Placental epithelial cell (primary cell): Measurements from ENCODE around the gene OR10S1. TPM values are rescaled to one million over a fixed set of nuclear protein-coding genes. Genes with fewer than 3 reads are reported as not detected.

ENCODE experiments used
- total RNA-seq: library from RNA; depleted of rRNA; stranded (reverse); fragments of >200 nt; gene quantifications from 2 replicates; pipeline ENCODE4 v1.2.3, GENCODE V29; 2012

The OR10S1 gene
- not detected in 2 replicates for total RNA-seq

GRCh38 chr11:123977731-123978347 lies at the start of gene OR10S1:
OR10S1 (minus strand) TSS chr11:123977781; CDS start chr11:123977664, 117 bp downstream.

GRCh38 chr11:124026498-124026897 lies 48.9 kb upstream of the OR10S1 start, which contains the start of gene OR10G8:
OR10G8 (plus strand) TSS chr11:124026798; CDS start chr11:124029623, 2,825 bp downstream.

GRCh38 chr11:124012697-124013096 lies 35.1 kb upstream of the OR10S1 start, which contains the start of gene OR10G4:
OR10G4 (plus strand) TSS chr11:124012997; CDS start chr11:124015575, 2,578 bp downstream.

GRCh38 chr11:123995119-123995518 lies 17.5 kb upstream of the OR10S1 start, which contains the start of gene OR10G6:
OR10G6 (minus strand) TSS chr11:123995161; CDS start chr11:123995161, 0 bp downstream.

GRCh38 chr11:123943738-123944137 lies 33.8 kb downstream of the OR10S1 start, which contains the start of gene OR6T1:
OR6T1 (minus strand) TSS chr11:123943838; CDS start chr11:123943838, 0 bp downstream.

GRCh38 chr11:123939317-123939716 lies 38.3 kb downstream of the OR10S1 start, which contains the start of gene OR4D5:
OR4D5 (plus strand) TSS chr11:123939617; CDS start chr11:123939617, 0 bp downstream.

Other genes starting within 250 kb of the OR10S1 start
- gene ZNF202, start 236.1 kb downstream of the OR10S1 start, total RNA-seq, result 5.9 and 6.7 TPM in 2 replicates
- not detected in 2 replicates for gene OR6X1, start 223.3 kb downstream of the OR10S1 start, total RNA-seq
- gene OR6M1, start 171.4 kb downstream of the OR10S1 start, total RNA-seq, result not detected in 2 replicates
- gene TMEM225, start 92.1 kb downstream of the OR10S1 start, total RNA-seq, result not detected in 2 replicates
- not detected in 2 replicates for gene OR8D4, start 75.6 kb downstream of the OR10S1 start, total RNA-seq
- gene OR4D5, start 38.2 kb downstream of the OR10S1 start, total RNA-seq, result not detected in 2 replicates
- not detected in 2 replicates for gene OR6T1, start 33.9 kb downstream of the OR10S1 start, total RNA-seq
- not detected in 2 replicates for gene OR10G6, start 17.4 kb upstream of the OR10S1 start, total RNA-seq
- gene OR10G4, start 35.2 kb upstream of the OR10S1 start, total RNA-seq, result not detected in 2 replicates
- 0.39 TPM in 1 of 2 replicates, not detected in the other for gene OR10G9, start 45.2 kb upstream of the OR10S1 start, total RNA-seq
- gene OR10G8, start 49.0 kb upstream of the OR10S1 start, total RNA-seq, result not detected in 2 replicates
- gene OR10G7, start 63.5 kb upstream of the OR10S1 start, total RNA-seq, result not detected in 2 replicates
- 157 and 161 TPM in 2 replicates for gene VWA5A, start 137.7 kb upstream of the OR10S1 start, total RNA-seq
- gene OR10D3, start 205.6 kb upstream of the OR10S1 start, total RNA-seq, result not detected in 2 replicates